Prostate gland (tissue), 2 donors: ENCODE data around the gene UGDH.

ENCODE experiments used
- POLR2A ChIP-seq: fragments of 450-650 bp; IDR thresholded peaks from one replicate; pipeline ENCODE4 v1.6.1; 2016; ENCODE audit warnings: antibody characterized with exemption, mild to moderate bottlenecking
- POLR2AphosphoS5 ChIP-seq: sonication (generic); formaldehyde crosslinking; IDR thresholded peaks from one replicate; pipeline ENCODE4 v1.6.1; 2017; ENCODE audit warnings: antibody characterized with exemption
- TF ChIP-seq, protein P1 (sequence below), 4 experiments: fragments of 200-600 bp in 2 of 4; fragments of 450-650 bp in 2 of 4; sonication (generic) in 2 of 4; IDR thresholded peaks; 1 replicate in 3 of 4; 2 replicates in 1 of 4; pipeline ENCODE4 v1.5.1; 2016 to 2019; ENCODE audit warnings: antibody characterized with exemption in 4 of 4, mild to moderate bottlenecking in 2 of 4, moderate library complexity in 2 of 4

DNA sequence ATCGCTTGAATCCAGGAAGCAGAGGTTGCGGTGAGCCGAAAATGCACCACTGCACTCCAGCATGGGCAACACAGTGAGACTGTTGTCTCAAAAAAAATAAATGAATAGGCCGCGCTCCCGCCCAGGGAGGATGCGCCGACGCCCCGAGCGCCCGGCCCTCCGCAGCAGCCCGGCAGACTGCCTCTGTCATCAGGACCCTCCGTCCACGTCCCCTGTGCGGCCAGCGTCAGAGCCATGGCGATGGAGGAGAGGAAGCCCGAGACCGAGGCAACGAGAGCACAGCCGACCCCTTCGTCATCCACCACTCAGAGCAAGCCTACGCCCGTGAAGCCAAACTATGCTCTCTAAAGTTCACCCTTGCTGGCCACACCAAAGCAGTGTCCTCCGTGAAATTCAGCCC is 47.0 kb downstream of the UGDH start:
- TF ChIP-seq, protein P1, sequence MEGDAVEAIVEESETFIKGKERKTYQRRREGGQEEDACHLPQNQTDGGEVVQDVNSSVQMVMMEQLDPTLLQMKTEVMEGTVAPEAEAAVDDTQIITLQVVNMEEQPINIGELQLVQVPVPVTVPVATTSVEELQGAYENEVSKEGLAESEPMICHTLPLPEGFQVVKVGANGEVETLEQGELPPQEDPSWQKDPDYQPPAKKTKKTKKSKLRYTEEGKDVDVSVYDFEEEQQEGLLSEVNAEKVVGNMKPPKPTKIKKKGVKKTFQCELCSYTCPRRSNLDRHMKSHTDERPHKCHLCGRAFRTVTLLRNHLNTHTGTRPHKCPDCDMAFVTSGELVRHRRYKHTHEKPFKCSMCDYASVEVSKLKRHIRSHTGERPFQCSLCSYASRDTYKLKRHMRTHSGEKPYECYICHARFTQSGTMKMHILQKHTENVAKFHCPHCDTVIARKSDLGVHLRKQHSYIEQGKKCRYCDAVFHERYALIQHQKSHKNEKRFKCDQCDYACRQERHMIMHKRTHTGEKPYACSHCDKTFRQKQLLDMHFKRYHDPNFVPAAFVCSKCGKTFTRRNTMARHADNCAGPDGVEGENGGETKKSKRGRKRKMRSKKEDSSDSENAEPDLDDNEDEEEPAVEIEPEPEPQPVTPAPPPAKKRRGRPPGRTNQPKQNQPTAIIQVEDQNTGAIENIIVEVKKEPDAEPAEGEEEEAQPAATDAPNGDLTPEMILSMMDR (IDR thresholded peaks at IDR 0.05) = no peak
- TF ChIP-seq POLR2A = no peak
- TF ChIP-seq POLR2AphosphoS5 = no peak
